SK-N-SH (cell line): ENCODE results near the gene OR10H5.

ENCODE experiments used
- CTCF ChIP-seq: fragments of 200-600 bp; sonication (generic); IDR thresholded peaks from 2 replicates; pipeline ENCODE4 v1.6.1; 2017; ENCODE audit warnings: antibody characterized with exemption, mild to moderate bottlenecking, moderate library complexity
- MAX ChIP-seq: IDR thresholded peaks from 2 replicates; pipeline ENCODE4 v1.4.0; 2012; ENCODE audit warnings: low read depth
- POLR2AphosphoS5 ChIP-seq: IDR thresholded peaks from 2 replicates; pipeline ENCODE4 v1.6.1; 2012; ENCODE audit warnings: low read depth, low read length
- REST ChIP-seq: IDR thresholded peaks from 2 replicates; pipeline ENCODE4 v1.6.1; 2012; ENCODE audit warnings: mild to moderate bottlenecking, low read depth, low read length, moderate library complexity
- RFX5 ChIP-seq: IDR thresholded peaks from 2 replicates; pipeline ENCODE4 v1.6.1; 2012; ENCODE audit warnings: mild to moderate bottlenecking, improper control_type of control experiment, low read length
- RXRA ChIP-seq: IDR thresholded peaks from 2 replicates; pipeline ENCODE4 v1.4.0; 2012; ENCODE audit warnings: low read depth, mild to moderate bottlenecking, borderline replicate concordance

GRCh38 chr19:15759962-15760565 is 27.4 kb upstream of the OR10H5 start:
- peak; percentile 32; the same call in 1 of the 2 replicates for TF ChIP-seq CTCF
- no peak for TF ChIP-seq RFX5
- no peak for TF ChIP-seq RXRA
- no peak for TF ChIP-seq REST
- TF ChIP-seq POLR2AphosphoS5 = no peak
- TF ChIP-seq MAX = no peak
